ENCODE data around the gene CFAP45. TPM values are rescaled to one million over a fixed set of nuclear protein-coding genes. Genes with fewer than 3 reads are reported as not detected.

The CFAP45 gene
- total and polyA plus RNA-seq, 7 donors = 0.04 to 0.42 (median 0.19) TPM; not detected in 3

GRCh38 chr1:159877695-159878444 lies 22.1 kb downstream of the CFAP45 start:
- ATAC-seq (no peak), DNase-seq (no peak)
- TF ChIP-seq CTCF (IDR thresholded peaks at IDR 0.05) = no peak
- intact Hi-C loops (cut with DNase I) = no loop called here
- no peak overlapping the region for H3K4me3 ChIP-seq
- no peaks in the 10 kb centered on the region for H3K4me1 ChIP-seq
- H3K27ac ChIP-seq = no peak overlapping the region
- no peaks in the 10 kb centered on the region for H3K9me3 ChIP-seq
- 92 to 95% (median 94%) methylated on average over 6 of the region's 6 CpGs for WGBS, 3 donors
- no peaks in the 10 kb centered on the region for H3K27me3 ChIP-seq (ENCODE audit: insufficient read depth in 3 of 3, low read length in 2 of 3)
- H3K36me3 ChIP-seq (ENCODE audit: insufficient read depth in 1 of 2, low read depth in 1 of 2) = no peaks in the 10 kb centered on the region

GRCh38 chr1:159873530-159874143 lies 26.3 kb downstream of the CFAP45 start:
- no peak overlapping the region for H3K4me3 ChIP-seq
- H3K36me3 ChIP-seq (ENCODE audit: insufficient read depth in 1 of 2, low read depth in 1 of 2) = no peaks in the 10 kb centered on the region
- peaks cover 0 to 7% (median 0%) of the 10 kb centered on the region in 3 donors for H3K27me3 ChIP-seq (ENCODE audit: insufficient read depth in 3 of 3, low read length in 2 of 3)
- ATAC-seq = no peak
- no peak overlapping the region for H3K27ac ChIP-seq
- 81 to 91% (median 84%) methylated on average over 4 of the region's 4 CpGs for WGBS, 3 donors
- H3K4me1 ChIP-seq = no peaks in the 10 kb centered on the region
- no peaks in the 10 kb centered on the region for H3K9me3 ChIP-seq
- no peak for DNase-seq
- intact Hi-C loops (cut with DNase I) = no loop called here
- TF ChIP-seq CTCF (IDR thresholded peaks at IDR 0.05) = no peak

GRCh38 chr1:159872891-159873290 lies 27.1 kb downstream of the CFAP45 start:
- no peak for TF ChIP-seq CTCF (IDR thresholded peaks at IDR 0.05)
- H3K36me3 ChIP-seq (ENCODE audit: insufficient read depth in 1 of 2, low read depth in 1 of 2) = no peaks in the 10 kb centered on the region
- WGBS, 3 donors = 85 to 91% (median 89%) methylated on average over 14 to 15 of the region's 15 CpGs

GRCh38 chr1:159870704-159871103 lies 29.3 kb downstream of the CFAP45 start:
- DNase-seq = no peak
- no peaks in the 10 kb centered on the region for H3K9me3 ChIP-seq
- no peak for TF ChIP-seq CTCF (IDR thresholded peaks at IDR 0.05)
- H3K4me1 ChIP-seq = no peaks in the 10 kb centered on the region
- H3K4me3 ChIP-seq = no peak overlapping the region
- H3K27me3 ChIP-seq (ENCODE audit: insufficient read depth in 3 of 3, low read length in 2 of 3) = peaks cover 0 to 7% (median 0%) of the 10 kb centered on the region in 3 donors
- H3K27ac ChIP-seq = no peak overlapping the region
- intact Hi-C loops (cut with DNase I) = no loop called here
- no peak for ATAC-seq
- H3K36me3 ChIP-seq (ENCODE audit: insufficient read depth in 1 of 2, low read depth in 1 of 2) = no peaks in the 10 kb centered on the region
- 83 to 92% (median 89%) methylated on average over 5 of the region's 5 CpGs for WGBS, 3 donors

More at GRCh38 chr1:159872891-159873290, 27.1 kb downstream of the CFAP45 start:
- ATAC-seq (no peak), DNase-seq (no peak)
- no peaks in the 10 kb centered on the region for H3K9me3 ChIP-seq
- peaks cover 0 to 7% (median 0%) of the 10 kb centered on the region in 3 donors for H3K27me3 ChIP-seq (ENCODE audit: insufficient read depth in 3 of 3, low read length in 2 of 3)
- no peaks in the 10 kb centered on the region for H3K4me1 ChIP-seq
- H3K27ac ChIP-seq = no peak overlapping the region
- H3K4me3 ChIP-seq = no peak overlapping the region
- intact Hi-C loops (cut with DNase I) = no loop called here

Data from psoas muscle (tissue), 8 donors.